B cell (primary cell): Measurements from ENCODE around the gene PPFIA2.

Experiments
- CTCF ChIP-seq: fragments of 200-600 bp; IDR thresholded peaks from one replicate; pipeline ENCODE4 v1.8.0; 2022; ENCODE audit warnings: antibody characterized with exemption, mild to moderate bottlenecking
- EZH2 ChIP-seq: IDR thresholded peaks from 2 replicates; pipeline ENCODE4 v1.6.1; 2012; ENCODE audit warnings: borderline replicate concordance, low read depth, mild to moderate bottlenecking, moderate library complexity, low read length; ENCODE audit not compliant: insufficient read depth, poor library complexity, severe bottlenecking

- TF ChIP-seq CTCF (no peak), EZH2 (no peak)
Measured at GRCh38 chr12:81211306-81211705, 547.8 kb downstream of the PPFIA2 start.
